T-helper 2 cell treated with Interferon-gamma antibody and Interleukin-4, amounts not matched to agents 5 μg/mL and 100 μg/mL, for 36 hours (primary cell): ENCODE measurements around the gene ARHGAP22.

Source experiments
- DNase-seq: peaks from one replicate; pipeline ENCODE4 v3.0.0; 2021; ENCODE audit warnings: low spot score
- H3K27ac Mint-ChIP-seq: one replicate; pipeline ENCODE4 v1.8.0; 2021; ENCODE audit warnings: mild to moderate bottlenecking, mixed read lengths
- H3K27me3 Mint-ChIP-seq: one replicate; pipeline ENCODE4 v1.8.0; 2021; ENCODE audit warnings: low read depth, mixed read lengths
- H3K36me3 Mint-ChIP-seq: one replicate; pipeline ENCODE4 v1.8.0; 2021; ENCODE audit warnings: low read depth, mixed read lengths
- H3K4me1 Mint-ChIP-seq: one replicate; pipeline ENCODE4 v1.8.0; 2021; ENCODE audit warnings: low read depth, mixed read lengths
- H3K4me3 Mint-ChIP-seq: one replicate; pipeline ENCODE4 v1.8.0; 2022; ENCODE audit warnings: mild to moderate bottlenecking, moderate library complexity, mixed read lengths
- H3K9me3 Mint-ChIP-seq: one replicate; pipeline ENCODE4 v1.8.0; 2021; ENCODE audit warnings: mixed read lengths

Gene ARHGAP22

DNA sequence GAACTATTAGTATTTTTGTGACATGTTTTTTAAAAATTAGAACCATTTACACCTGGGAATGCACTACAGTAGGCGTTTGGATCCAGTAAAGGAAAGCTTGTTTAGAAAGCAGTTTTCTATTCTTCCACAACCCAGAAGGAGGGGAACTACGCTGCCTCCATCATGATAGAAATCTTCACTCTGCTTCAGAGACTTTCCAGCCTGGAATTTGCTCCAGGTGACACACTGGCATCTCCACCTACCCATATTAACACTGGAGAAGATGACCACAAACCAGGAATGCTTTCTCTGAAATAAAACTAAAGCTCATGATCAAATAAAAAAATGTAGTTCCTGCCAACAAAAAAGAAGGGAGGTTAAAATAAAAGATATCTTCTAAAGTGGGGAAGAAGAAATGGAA is 66.3 kb downstream of the ARHGAP22 start:
- no peaks in the 10 kb centered on the region for H3K9me3 Mint-ChIP-seq
- DNase-seq, result no peak
- no peak overlapping the region for H3K4me3 Mint-ChIP-seq
- H3K4me1 Mint-ChIP-seq, result no peaks in the 10 kb centered on the region
- no peak overlapping the region for H3K27ac Mint-ChIP-seq
- peaks cover 6% of the 10 kb centered on the region for H3K27me3 Mint-ChIP-seq
- no peaks in the 10 kb centered on the region for H3K36me3 Mint-ChIP-seq

DNA sequence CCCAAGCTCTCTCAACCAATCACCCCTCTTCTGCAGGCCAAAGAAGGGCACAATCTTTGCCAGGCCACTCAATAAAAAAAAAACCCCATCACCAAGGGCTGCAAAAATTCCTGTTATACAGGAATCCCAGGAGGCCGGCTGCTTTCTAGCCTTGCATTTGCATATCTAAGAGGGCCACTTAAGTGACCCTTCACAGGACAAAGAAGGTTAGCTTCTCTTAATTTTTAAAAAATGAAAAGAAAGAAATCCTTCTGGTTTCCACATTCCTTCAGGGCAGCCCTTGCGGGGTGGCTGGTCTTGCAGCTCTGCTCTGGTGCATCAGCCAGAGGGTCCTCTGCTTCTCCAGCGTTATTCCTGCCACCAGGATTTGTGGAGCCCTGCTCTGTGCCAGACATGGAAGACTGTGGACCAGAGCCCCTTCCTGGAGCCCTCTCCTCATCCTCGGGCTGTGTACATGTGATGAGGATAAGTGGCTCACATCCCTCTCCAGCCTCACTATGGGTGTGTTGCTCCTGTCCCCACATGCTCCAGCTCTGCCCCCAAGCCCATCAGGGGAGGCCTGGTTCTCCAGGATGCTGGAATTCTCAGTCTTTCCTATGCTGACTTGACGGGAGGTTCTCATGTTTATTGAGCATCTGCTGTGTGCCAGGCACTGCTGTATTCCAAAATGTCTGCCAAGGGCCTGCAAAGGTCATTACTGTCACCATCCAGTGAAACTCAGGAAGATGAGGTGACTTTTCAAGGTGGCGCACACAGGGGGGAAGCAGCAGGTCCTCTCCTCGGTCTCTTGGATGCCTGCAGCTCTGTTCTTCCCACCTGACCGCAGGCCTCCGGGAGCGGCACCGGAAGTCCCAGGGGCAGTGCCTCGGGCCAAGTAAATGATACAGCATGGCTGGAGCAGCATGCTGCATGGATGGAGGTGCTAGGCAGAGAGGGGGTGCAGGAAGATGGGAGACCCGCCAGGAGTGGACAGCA is 67.7 kb downstream of the ARHGAP22 start:
- no peaks in the 10 kb centered on the region for H3K9me3 Mint-ChIP-seq
- H3K4me1 Mint-ChIP-seq, result no peaks in the 10 kb centered on the region
- H3K36me3 Mint-ChIP-seq, result no peaks in the 10 kb centered on the region
- peaks cover 7% of the 10 kb centered on the region for H3K27me3 Mint-ChIP-seq
- no peak for DNase-seq
- H3K27ac Mint-ChIP-seq, result no peak overlapping the region
- no peak overlapping the region for H3K4me3 Mint-ChIP-seq

DNA sequence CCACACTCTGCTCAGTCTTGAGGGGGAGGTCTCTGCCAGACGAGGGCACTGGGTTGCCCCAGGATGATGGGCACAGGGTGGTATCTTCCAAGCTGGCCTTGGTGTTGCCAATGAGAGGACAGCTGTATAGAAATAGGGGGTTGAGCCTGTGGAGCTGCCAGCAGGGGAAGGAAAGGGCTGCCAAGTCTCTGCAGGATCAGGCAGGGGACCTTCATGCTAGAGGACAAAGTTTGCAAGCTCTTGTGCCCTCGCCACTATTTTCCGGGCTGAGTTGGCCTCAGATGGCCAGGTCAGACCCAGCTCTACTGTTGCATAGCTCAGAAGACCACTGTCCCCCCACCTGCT is 68.7 kb downstream of the ARHGAP22 start:
- Mint-ChIP-seq H3K9me3 (no peaks in the 10 kb centered on the region), H3K27me3 (peaks cover 7% of the 10 kb centered on the region), H3K36me3 (no peaks in the 10 kb centered on the region), H3K4me1 (no peaks in the 10 kb centered on the region), H3K4me3 (no peak overlapping the region), H3K27ac (no peak overlapping the region)
- no peak for DNase-seq

DNA sequence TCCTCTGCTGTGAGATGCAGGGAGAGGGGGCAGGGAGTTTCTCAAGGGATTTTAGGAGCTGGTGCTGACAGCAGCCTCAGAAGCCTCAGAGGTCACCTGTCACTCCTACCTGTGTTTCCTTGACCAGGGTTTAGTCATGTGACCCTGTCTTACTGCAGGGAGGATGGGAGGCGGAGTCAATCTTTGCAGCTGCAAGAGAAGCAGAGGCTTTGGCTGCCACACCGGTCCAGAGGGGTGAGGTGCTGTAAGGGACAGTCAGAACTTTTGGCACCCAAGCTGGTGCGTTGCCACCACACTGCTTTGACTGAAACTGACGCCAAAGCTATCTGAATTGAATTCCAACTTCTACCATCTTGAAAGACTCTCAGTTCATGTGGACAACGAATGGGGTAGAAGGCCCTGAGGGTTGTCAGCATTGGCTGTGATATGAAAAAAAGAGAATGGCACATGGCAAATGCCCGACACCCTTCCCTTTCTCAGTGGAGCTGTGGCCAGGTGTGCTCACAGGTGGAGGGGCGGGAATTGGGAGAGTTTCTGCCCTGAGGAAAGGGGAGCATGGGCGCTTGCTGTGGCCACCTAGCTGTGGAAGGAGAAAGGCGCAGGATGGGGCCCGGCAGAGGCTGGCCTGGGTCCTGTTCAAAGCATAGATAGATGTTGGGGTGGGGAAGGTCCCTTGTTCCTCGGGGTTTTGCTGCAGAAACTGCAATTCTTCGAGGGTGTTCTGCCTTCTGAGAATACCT is 69.3 kb downstream of the ARHGAP22 start:
- no peak overlapping the region for H3K4me3 Mint-ChIP-seq
- H3K36me3 Mint-ChIP-seq, result no peaks in the 10 kb centered on the region
- no peak overlapping the region for H3K27ac Mint-ChIP-seq
- no peak for DNase-seq
- peaks cover 7% of the 10 kb centered on the region for H3K27me3 Mint-ChIP-seq
- H3K9me3 Mint-ChIP-seq, result no peaks in the 10 kb centered on the region
- H3K4me1 Mint-ChIP-seq, result no peaks in the 10 kb centered on the region

DNA sequence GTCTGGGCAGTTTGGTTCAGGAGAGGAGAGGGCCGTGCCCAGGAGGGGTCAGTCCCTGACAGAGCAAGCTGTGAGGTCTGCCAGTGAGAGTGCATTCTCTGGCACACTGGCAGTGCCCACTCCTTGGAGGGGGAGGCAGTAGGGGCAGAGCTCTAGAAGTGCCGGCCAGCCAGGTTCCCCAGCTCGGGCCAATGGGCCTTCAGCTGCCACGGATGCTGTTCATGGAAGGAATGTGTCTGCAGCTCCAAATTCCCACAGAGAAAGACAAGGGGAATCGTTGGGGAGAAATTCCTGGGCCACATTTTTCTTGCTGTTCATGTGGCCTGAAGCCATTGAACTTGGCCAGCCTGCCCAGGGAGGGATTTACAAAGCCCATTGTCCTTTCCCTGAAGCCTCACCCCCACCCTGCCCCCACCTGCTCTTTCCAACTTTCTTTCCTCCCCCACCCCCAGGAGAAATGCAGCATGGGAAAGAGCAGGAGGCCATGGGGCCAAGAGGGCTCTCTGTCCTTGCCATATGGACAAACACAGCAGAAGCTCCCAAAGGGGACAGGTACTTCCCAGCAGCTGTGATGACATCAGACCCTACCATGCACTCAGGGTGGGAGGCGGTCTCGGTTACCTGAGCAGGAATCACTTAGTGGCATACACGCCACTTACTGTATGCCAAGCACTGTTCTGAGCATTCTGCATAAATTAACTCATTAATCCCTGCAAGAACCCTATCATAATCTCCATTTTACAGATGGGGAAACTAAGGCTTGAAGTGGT is 70.7 kb downstream of the ARHGAP22 start:
- Mint-ChIP-seq H3K4me3 (no peak overlapping the region), H3K9me3 (no peaks in the 10 kb centered on the region), H3K4me1 (no peaks in the 10 kb centered on the region), H3K27ac (no peak overlapping the region), H3K27me3 (peaks cover 7% of the 10 kb centered on the region), H3K36me3 (no peaks in the 10 kb centered on the region)
- no peak for DNase-seq

DNA sequence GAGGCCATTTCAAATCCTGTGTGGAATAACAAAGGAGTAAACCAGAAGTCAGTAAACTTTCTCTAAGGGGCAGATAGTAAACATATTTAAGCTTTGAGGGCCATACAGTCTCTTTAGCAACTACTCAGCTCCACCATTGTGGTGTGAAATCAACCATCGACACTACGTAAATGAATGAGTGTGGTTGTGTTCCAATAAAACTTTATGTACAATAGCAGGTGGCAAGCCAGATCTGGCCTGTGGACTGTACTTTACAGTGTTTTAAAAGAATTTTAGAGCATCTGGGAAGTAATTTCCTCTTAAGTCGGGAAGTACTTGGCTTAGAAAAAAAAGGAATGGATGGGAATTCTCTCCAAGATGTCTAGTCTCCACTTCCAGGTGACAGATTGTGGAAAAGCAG is 71.3 kb downstream of the ARHGAP22 start:
- no peak overlapping the region for H3K4me3 Mint-ChIP-seq
- H3K27me3 Mint-ChIP-seq, result peaks cover 7% of the 10 kb centered on the region
- no peak for DNase-seq
- H3K27ac Mint-ChIP-seq, result no peak overlapping the region
- H3K4me1 Mint-ChIP-seq, result no peaks in the 10 kb centered on the region
- no peaks in the 10 kb centered on the region for H3K36me3 Mint-ChIP-seq
- no peaks in the 10 kb centered on the region for H3K9me3 Mint-ChIP-seq

DNA sequence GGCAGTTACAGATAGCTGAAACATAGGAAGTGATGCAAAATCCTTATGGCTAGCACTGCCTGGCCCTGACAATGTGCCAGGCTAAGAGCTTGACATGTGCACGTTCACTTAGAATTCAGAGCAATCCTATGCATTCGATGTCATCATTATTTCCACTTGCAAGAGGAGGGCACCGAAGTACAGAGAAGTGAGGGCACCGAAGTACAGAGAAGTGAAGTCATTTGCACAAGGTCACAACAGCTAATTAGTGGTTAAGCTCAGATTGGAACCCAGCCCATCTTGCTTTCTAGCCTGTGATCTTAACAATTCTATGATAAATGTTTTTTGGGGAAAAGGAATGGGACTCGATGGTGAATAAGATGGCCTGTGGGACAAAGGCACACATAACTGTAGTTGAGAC is 73.4 kb downstream of the ARHGAP22 start:
- Mint-ChIP-seq H3K9me3 (no peaks in the 10 kb centered on the region), H3K27me3 (peaks cover 10% of the 10 kb centered on the region), H3K27ac (no peak overlapping the region), H3K4me3 (no peak overlapping the region), H3K36me3 (no peaks in the 10 kb centered on the region), H3K4me1 (no peaks in the 10 kb centered on the region)
- DNase-seq, result no peak

DNA sequence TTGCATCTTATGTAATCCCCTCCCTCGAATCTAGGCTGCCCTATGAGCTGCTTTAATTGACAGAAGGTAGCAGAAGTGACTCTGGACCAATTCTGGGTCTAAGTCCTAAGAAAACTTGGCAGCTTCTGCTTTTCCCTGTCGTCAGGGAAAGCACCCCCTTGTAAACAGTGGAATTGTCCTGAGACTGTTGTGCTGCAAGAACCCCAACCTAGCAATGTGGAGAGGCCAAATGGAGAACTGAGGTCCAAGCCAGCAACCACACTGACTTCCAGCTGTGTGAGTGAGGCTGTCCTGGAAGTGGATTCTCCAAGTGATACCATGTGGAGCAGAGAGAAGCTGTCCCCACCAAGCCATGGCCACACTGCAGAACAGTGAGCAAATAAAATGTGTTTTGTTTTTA is 75.5 kb downstream of the ARHGAP22 start:
- Mint-ChIP-seq H3K4me1 (no peaks in the 10 kb centered on the region), H3K36me3 (no peaks in the 10 kb centered on the region), H3K4me3 (no peak overlapping the region), H3K27me3 (peaks cover 22% of the 10 kb centered on the region), H3K9me3 (no peaks in the 10 kb centered on the region), H3K27ac (no peak overlapping the region)
- DNase-seq, result no peak

DNA sequence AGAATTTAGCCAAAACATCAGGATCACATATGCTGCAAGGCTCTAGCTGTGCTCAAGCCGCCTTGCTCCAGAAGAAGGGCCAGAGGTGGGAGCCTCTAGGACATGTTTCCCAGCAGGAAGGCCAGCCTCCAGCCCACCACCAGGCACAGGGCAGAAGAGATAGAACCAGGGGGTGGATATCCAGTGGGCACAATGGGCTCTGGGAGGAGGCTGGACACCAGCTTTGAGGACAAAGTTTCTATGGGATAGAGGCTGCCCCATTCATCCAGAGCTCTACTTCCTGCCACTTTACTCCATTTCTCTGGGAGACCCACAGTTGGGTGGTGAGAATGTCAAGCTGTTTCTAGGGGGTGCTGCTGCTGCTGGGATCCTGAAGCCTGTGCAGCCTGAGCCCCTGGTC is 77.1 kb downstream of the ARHGAP22 start:
- H3K27me3 Mint-ChIP-seq, result peaks cover 22% of the 10 kb centered on the region
- no peaks in the 10 kb centered on the region for H3K36me3 Mint-ChIP-seq
- no peak for DNase-seq
- H3K4me1 Mint-ChIP-seq, result no peaks in the 10 kb centered on the region
- H3K27ac Mint-ChIP-seq, result no peak overlapping the region
- H3K4me3 Mint-ChIP-seq, result no peak overlapping the region
- no peaks in the 10 kb centered on the region for H3K9me3 Mint-ChIP-seq

DNA sequence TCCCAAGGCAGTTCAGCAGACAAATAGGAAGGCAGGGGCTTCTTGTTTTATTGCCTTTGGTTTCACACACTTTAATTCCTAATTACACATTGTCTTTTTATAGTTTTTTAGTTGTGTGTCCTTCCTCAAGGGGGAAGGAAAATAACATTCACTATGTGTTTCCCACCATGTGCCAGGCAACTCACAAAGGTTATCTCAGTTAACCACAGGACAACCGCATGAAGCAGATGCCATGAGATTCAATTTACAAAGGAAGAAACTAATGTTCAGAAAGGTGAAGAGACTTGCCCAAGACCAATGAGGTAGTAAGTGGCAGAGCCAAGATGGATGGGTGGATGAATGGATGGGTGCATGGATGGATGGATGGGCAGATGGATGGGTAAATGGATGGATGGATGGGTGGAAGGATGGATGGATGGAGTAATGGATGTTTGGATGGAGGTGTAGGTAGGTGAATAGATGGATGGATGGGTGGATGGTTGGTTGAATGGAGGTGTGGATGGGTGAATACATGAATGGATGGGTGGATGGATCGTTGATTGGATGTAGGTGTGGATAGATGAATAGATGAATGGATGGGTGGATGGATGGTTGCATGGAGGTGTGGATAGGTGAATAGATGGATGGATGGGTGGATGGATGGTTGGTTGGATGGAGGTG is 77.9 kb downstream of the ARHGAP22 start:
- Mint-ChIP-seq H3K4me1 (no peaks in the 10 kb centered on the region), H3K27ac (no peak overlapping the region), H3K4me3 (no peak overlapping the region), H3K36me3 (no peaks in the 10 kb centered on the region), H3K27me3 (peaks cover 28% of the 10 kb centered on the region), H3K9me3 (no peaks in the 10 kb centered on the region)
- no peak for DNase-seq

DNA sequence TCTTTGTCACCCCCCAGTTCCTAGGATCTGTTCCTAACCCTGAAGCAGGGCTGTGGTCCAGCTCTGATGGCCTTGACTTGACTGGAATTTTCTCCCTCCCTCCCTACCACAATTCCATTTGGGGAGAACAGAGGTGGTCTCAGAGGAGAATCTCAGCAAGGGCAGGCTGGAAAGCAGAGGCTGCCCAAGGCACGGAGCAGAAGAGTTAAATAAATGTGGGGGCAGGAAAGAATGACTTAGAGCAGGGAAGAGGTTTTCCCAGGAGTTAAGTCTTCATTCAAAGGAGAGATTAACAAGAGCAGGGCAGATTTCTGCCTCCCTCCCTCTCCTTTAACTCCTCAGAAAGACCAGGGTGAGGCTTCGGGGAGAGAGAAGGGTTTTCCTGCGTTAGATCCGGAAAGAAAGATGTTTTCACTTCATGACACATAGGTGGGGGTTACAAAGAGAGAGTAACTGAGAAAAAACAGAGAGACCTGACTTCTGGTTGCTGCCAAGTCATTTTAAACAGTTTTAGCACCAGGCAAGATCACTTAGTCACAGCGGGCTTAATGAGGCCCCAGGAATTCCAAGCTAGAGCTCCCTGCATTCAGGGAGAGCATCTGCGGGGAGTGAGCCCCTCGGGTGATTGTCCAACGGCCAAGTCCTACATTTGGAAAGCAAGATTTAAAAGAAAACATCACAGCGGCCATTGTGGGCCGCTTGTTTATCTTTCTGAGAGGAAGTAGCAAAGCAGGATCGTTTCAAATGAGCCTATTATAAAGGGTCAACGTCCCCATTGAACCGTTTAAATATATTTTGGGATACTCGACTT is 78.7 kb downstream of the ARHGAP22 start:
- no peaks in the 10 kb centered on the region for H3K36me3 Mint-ChIP-seq
- no peaks in the 10 kb centered on the region for H3K9me3 Mint-ChIP-seq
- no peak for DNase-seq
- no peaks in the 10 kb centered on the region for H3K4me1 Mint-ChIP-seq
- H3K27ac Mint-ChIP-seq, result no peak overlapping the region
- H3K27me3 Mint-ChIP-seq, result peaks cover 36% of the 10 kb centered on the region
- no peak overlapping the region for H3K4me3 Mint-ChIP-seq

DNA sequence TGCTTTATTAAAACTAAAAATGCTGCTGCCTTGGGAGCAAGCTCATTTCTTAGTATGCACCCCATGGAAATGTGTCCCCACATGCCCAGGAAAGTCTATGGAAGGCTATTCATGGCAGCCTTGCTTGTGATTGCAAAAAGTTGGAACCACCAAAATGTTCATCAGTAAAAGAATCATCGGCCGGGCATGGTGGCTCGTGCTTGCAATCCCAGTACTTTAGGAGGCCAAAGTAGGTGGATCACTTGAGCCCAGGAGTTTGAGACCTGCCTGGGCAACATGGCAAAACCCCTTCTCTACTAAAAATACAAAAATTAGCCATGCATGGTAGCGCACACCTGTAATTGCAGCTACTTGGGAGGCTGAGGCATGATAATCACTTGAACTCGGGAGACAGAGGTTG is 79.8 kb downstream of the ARHGAP22 start:
- H3K4me3 Mint-ChIP-seq, result no peak overlapping the region
- H3K27me3 Mint-ChIP-seq, result peaks cover 47% of the 10 kb centered on the region
- no peaks in the 10 kb centered on the region for H3K36me3 Mint-ChIP-seq
- no peak overlapping the region for H3K27ac Mint-ChIP-seq
- H3K9me3 Mint-ChIP-seq, result no peaks in the 10 kb centered on the region
- no peaks in the 10 kb centered on the region for H3K4me1 Mint-ChIP-seq
- DNase-seq, result no peak
